GM21528 (cell line): ENCODE results near the gene CDAN1.

Experiments used
- ATAC-seq: cut with Tn5 transposase; IDR thresholded peaks from one replicate; pipeline ENCODE4 v1.9.1; 2021; ENCODE audit warnings: mild to moderate bottlenecking, moderate library complexity; ENCODE audit not compliant: unreplicated experiment, low FRiP score

Gene CDAN1

GRCh38 chr15:42675021-42675420, 61.9 kb downstream of the CDAN1 start:
- ATAC-seq, result no peak

- ATAC-seq, result no peak
Observed at GRCh38 chr15:42674472-42674871, 62.5 kb downstream of the CDAN1 start.
